ENCODE measurements around the gene FLNA. TPM values are rescaled to one million over a fixed set of nuclear protein-coding genes. Genes with fewer than 3 reads are reported as not detected.
"Not testable (repeated sequence)": the region's sequence is repeated elsewhere in the genome, so short reads cannot be mapped to it uniquely, and the experiment has no call there.

The FLNA gene
- total RNA-seq, 3 donors from 2014 or later = 416 to 675 (median 622) TPM

GRCh38 chrX:154341399-154342298 lies 32.8 kb downstream of the FLNA start:
- intact Hi-C loops (cut with DNase I; ENCODE audit: low total_unique reads); H3K27me3 ChIP-seq; H3K9me3 ChIP-seq; H3K27ac ChIP-seq; H3K36me3 ChIP-seq; H3K4me1 ChIP-seq; DNase-seq (ENCODE audit: low spot score in 2 of 2): not testable (repeated sequence)
- peak overlapping the region in 1 of 3 donors; percentile 28 for H3K4me3 ChIP-seq

- no peaks in the 10 kb centered on the region for H3K4me1 ChIP-seq
- no peak overlapping the region for H3K4me3 ChIP-seq
- peaks cover 0 to 36% of the 10 kb centered on the region in 2 donors for H3K27me3 ChIP-seq
- no peaks in the 10 kb centered on the region for H3K9me3 ChIP-seq
- no peaks in the 10 kb centered on the region for H3K36me3 ChIP-seq
- intact Hi-C loops (cut with DNase I; ENCODE audit: low total_unique reads) = no loop called here
- TF ChIP-seq POLR2AphosphoS5 (IDR thresholded peaks at IDR 0.05) (no peak), CTCF (IDR thresholded peaks at IDR 0.05) (no peak), POLR2A (IDR thresholded peaks at IDR 0.05) (no peak)
- no peak for DNase-seq (ENCODE audit: low spot score in 2 of 2)
- no peak overlapping the region for H3K27ac ChIP-seq
Observed at GRCh38 chrX:154334496-154334895, 39.9 kb downstream of the FLNA start.

GRCh38 chrX:154333837-154334271 lies 40.6 kb downstream of the FLNA start:
- Histone ChIP-seq H3K27me3 (peaks cover 0 to 39% of the 10 kb centered on the region in 2 donors), H3K4me3 (no peak overlapping the region), H3K27ac (no peak overlapping the region), H3K9me3 (no peaks in the 10 kb centered on the region), H3K4me1 (no peaks in the 10 kb centered on the region), H3K36me3 (no peaks in the 10 kb centered on the region)
- intact Hi-C loops (cut with DNase I; ENCODE audit: low total_unique reads) = no loop called here
- no peak for DNase-seq (ENCODE audit: low spot score in 2 of 2)
- no peak for TF ChIP-seq POLR2AphosphoS5 (IDR thresholded peaks at IDR 0.05)
- TF ChIP-seq POLR2A (IDR thresholded peaks at IDR 0.05) = no peak
- no peak for TF ChIP-seq CTCF (IDR thresholded peaks at IDR 0.05)

GRCh38 chrX:154333116-154333515 lies 41.3 kb downstream of the FLNA start:
- H3K4me1 ChIP-seq = no peaks in the 10 kb centered on the region

GRCh38 chrX:154332561-154332960 lies 41.9 kb downstream of the FLNA start:
- Histone ChIP-seq H3K27me3 (peaks cover 0 to 45% of the 10 kb centered on the region in 2 donors), H3K9me3 (no peaks in the 10 kb centered on the region), H3K4me3 (no peak overlapping the region), H3K36me3 (no peaks in the 10 kb centered on the region), H3K27ac (no peak overlapping the region), H3K4me1 (no peaks in the 10 kb centered on the region)
- intact Hi-C loops (cut with DNase I; ENCODE audit: low total_unique reads) = no loop called here
- no peak for TF ChIP-seq POLR2AphosphoS5 (IDR thresholded peaks at IDR 0.05)
- DNase-seq (ENCODE audit: low spot score in 2 of 2) = no peak

More at GRCh38 chrX:154333116-154333515, 41.3 kb downstream of the FLNA start:
- H3K9me3 ChIP-seq = no peaks in the 10 kb centered on the region
- H3K4me3 ChIP-seq = no peak overlapping the region
- no peak for DNase-seq (ENCODE audit: low spot score in 2 of 2)
- no peak overlapping the region for H3K27ac ChIP-seq
- intact Hi-C loops (cut with DNase I; ENCODE audit: low total_unique reads) = no loop called here
- no peaks in the 10 kb centered on the region for H3K36me3 ChIP-seq
- peaks cover 0 to 43% of the 10 kb centered on the region in 2 donors for H3K27me3 ChIP-seq
- no peak for TF ChIP-seq POLR2AphosphoS5 (IDR thresholded peaks at IDR 0.05)
- TF ChIP-seq CTCF (IDR thresholded peaks at IDR 0.05) = no peak
- no peak for TF ChIP-seq POLR2A (IDR thresholded peaks at IDR 0.05)

GRCh38 chrX:154329294-154329693 lies 45.1 kb downstream of the FLNA start:
- Histone ChIP-seq H3K4me1 (no peaks in the 10 kb centered on the region), H3K4me3 (no peak overlapping the region), H3K9me3 (no peaks in the 10 kb centered on the region), H3K27ac (no peak overlapping the region), H3K36me3 (no peaks in the 10 kb centered on the region), H3K27me3 (peaks cover 0 to 58% of the 10 kb centered on the region in 2 donors)
- no peak for DNase-seq (ENCODE audit: low spot score in 2 of 2)
- intact Hi-C loops (cut with DNase I; ENCODE audit: low total_unique reads) = no loop called here
- TF ChIP-seq CTCF (IDR thresholded peaks at IDR 0.05) (no peak), POLR2AphosphoS5 (IDR thresholded peaks at IDR 0.05) (no peak), POLR2A (IDR thresholded peaks at IDR 0.05) (no peak)

Measured in breast epithelium (tissue), 4 donors.